ENCODE measurements around the gene FTL.
A peak's percentile ranks its signal among the peaks of the same experiment; 100 is the strongest.

FTL gene

GRCh38 chr19:48945817-48946216 is 19.3 kb upstream of the FTL start:
- no peak for DNase-seq (ENCODE audit: low spot score)

DNA sequence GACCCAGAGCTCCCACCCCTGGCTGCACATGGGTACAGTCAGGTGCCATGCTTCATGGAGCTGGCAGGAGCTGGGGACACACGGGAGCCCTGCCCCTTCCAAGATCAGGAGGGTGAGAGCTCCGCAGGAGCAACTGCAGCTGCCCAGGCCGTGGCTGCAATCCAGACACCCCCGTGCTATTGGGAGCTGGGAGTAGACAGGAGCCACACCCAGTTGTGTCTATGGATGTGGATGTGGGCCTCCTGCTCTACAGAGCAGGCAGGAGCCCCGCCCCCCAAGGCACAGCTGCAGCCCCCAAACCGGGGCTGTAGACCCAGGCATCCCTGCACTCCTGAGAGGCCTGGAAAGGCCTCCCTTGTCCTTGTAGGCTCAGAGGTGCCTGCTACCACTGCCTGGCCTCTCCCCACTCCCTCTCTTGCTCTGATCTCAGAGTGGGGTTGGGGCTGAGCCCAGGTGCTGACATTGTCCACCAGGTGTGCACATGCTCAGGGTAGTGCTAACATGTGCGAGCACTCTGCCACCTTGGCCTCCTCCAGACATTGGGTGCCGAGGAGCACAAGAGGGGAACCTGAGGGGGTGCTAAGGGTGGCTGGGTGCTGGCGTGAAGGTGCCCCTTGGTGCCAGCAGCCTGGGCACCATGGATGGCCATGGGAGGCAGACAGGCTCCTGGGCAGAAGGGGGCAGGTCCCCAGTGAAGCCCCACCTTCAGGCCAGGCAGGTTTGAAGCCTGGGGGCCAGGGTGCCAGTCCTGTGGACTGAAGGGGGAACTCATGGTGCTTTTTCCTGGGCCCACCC is 18.4 kb upstream of the FTL start:
- no peak for DNase-seq (ENCODE audit: low spot score)

GRCh38 chr19:48947258-48947542 is 17.9 kb upstream of the FTL start:
- no peak for DNase-seq (ENCODE audit: low spot score)

DNA sequence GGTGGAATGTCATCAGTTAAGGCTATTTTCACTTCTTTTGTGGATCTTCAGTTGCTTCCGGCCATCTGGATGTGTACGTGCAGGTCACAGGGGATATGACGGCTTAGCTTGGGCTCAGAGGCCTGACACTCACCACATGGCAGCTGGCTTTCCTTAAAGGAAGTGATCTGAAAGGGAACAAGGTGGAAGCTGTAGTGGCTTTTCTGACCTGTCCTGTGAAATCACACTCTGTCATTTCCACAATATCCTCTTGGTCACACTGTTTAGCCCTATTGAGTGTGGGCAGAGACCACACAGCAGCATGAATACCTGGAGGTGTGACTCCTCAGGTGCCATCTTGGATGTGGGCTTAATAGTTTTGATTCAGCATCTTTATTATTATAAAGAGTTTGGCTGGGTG is 14.9 kb upstream of the FTL start:
- no peak for DNase-seq (ENCODE audit: low spot score)

DNA sequence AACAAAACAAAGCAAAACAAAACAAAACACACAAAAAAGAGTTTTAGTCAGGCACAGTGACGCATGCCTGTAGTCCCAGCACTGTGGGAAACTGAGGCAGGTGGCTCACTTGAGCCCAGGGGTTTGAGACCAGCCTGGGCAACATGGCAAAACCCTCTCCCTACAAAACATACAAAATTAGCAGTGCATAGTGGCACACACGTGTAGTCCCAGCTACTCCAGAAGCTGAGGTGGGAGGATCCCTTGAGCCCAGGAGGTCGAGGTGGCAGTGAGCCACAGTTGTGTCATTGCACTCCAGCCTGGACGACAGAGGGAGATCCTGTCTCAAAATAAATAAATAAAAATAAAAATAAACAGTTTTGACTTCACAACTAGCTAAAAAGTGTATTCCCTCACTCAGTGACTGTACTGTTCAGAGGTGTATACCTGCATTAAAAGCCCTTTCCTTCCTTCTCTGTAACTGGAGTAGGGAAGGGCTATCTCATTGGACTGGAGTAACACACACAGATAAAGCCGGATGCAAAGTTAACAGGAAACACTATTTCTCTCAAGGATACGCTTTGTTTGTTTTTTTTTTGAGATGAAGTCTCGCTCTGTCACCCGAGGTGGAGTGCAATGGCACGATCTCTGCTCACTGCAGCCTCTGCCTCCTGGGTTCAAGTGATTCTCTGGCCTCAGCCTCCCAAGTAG is 14.1 kb upstream of the FTL start:
- no peak for DNase-seq (ENCODE audit: low spot score)

DNA sequence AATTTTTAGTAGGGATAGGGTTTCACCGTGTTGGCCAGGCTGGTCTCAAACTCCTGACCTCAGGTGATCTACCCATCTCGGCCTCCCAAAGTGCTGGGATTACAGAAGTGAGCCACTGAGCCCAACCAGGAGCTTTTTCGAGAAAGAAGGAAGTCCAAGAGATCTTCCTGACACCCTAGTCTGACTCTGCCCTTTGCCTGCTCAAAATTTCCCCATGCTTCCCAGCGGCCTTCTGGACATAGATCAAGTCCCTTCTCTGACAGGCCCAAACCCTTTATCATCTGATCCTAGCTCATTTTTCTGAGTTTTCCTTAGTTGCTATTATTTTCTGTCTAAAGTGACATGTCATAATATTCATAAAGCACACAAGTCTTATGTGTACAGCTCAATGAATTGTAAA is 12.0 kb upstream of the FTL start:
- no peak for DNase-seq (ENCODE audit: low spot score)

DNA sequence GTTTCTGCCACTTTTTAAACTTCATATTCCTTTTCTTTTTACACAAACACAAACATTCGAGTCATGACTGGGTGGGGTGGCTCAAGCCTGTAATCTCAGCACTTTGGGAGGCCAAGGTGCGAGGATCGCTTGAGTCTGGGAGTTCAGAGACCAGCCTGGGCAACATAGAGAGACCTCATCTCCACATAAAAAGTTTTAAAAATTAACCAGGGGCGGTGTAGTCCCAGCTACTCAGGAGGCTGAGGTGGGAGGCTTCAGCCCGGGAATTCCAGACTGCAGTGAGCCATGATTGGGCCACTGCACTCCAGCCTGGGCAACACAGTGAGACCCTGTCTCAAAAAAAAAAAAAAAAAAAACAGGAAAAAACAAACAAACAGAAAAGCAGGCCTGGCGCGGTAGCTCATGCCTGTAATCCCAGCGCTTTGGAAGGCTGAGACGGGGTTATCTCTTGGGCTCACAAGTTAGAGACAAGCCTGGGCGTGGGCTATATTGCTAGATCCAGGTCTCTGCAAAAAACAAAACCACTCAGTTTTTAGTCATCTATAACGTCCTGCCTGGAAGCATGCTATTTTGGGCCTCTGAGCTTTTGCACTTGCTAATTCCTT is 11.0 kb upstream of the FTL start:
- no peak for DNase-seq (ENCODE audit: low spot score)

DNA sequence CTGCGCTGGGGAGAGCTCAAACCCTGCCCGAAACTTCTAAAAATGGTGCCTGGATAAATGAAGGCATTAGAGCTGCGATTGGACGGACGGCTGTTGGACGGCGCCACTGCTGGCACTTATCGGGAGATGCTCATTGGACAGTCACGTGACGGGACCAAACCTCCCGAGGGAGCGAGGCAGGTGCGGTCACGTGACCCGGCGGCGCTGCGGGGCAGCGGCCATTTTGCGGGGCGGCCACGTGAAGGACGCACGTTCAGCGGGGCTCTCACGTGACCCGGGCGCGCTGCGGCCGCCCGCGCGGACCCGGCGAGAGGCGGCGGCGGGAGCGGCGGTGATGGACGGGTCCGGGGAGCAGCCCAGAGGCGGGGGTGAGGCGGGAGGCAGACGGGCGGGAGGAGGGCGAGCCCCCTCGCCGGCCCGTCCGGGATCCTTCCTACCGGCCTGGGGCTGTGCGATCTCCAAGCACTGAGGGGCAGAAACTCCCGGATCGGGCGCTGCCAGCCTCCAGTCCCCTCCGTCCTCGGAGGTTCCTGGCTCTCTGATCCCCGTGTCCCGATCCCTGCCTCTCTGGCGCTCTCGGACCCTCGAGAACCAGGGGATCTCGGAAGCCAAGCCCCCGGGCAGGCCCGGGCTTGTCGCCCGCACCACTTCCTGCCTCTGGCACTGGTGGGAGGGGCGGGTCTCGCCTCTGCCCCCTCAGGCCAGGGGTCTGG is 10.4 kb upstream of the FTL start, which contains the start of gene BAX:
Gene BAX, plus strand, starts transcription at position 281 of the 713 bp plus-strand sequence. Its CDS starts 54 bp downstream, at position 335.
- DNase-seq (ENCODE audit: low spot score) = peak; percentile 87

- no peak for DNase-seq (ENCODE audit: low spot score)
Measured at GRCh38 chr19:48955308-48955958, 9.7 kb upstream of the FTL start.

DNA sequence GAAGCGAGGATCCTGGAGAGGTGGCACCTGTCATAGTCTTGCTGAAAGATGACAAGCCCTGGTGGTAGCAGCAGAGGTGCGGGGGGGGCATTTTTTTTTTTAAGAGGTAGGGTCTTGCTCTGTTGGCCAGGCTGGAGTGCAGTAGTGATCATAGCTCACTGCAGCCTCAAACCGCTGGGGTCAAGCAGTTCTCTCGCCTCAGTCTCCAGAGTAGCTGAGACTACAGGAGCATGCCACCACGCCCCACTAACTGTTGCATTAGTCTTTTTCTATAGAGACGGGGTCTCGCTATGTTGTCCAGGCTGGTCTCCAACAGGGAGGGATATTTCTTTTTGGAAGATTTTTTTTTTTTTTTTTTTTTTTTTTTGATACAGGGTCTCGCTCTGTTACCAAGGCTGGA is 7.1 kb upstream of the FTL start:
- DNase-seq (ENCODE audit: low spot score) = no peak

DNA sequence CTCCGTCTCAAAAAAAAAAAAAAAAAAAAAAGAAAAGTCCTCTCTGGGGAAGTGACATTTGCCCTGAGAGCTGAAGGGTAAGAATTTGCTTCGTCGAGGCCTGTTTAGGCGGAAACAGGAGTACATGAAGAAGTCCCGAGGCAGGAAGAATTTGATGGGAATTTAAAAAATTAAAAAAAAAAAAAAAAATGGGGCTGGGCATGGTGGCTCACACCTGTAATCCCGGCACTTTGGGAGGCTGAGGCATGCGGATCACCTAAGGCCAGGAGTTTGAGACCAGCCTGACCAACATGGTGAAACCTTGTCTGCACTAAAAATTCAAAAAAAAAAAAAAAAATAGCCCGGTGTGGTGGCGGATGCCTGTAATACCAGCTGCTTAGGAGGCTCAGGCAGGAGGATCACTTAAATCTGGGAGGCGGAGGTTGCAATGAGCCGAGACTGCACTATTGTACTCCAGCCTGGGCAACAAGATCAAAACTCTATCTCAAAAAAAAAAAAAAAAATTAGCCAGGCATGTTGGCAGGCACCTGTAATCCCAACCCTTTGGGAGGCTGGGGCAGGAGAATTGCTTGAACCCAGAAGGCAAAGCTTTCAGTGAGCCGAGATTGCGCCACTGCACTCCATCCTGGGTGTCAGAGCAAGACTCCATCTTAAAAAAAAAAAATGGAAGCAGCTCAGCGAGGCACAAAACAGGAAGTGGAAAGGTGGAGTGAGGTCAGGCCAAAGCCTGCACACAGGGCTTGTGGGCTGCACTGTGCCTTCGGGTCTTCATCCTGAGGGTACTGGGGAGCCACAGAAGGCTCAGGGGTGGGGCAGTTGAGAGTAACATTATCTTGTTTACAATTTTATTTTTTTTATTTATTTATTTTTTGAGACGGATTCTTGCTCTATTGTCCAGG is 5.5 kb upstream of the FTL start:
- DNase-seq (ENCODE audit: low spot score) = no peak

DNA sequence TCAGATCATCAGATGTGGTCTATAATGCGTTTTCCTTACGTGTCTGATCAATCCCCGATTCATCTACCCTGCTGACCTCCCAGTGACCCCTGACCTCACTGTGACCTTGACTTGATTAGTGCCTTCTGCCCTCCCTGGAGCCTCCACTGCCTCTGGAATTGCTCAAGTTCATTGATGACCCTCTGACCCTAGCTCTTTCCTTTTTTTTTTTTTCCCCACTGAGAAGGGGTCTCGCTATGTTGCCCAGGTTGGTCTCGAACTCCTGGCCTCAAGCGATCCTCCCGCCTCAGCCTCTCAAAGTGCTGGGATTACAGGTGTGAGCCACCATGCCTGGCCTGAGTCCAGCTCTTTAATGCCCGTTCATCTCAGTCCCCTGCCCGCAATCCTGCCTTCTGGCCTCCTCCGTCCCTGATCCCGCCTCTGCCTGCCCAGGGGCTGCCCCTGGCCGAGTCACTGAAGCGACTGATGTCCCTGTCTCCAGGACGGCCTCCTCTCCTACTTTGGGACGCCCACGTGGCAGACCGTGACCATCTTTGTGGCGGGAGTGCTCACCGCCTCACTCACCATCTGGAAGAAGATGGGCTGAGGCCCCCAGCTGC is 4.0 kb upstream of the FTL start:
- no peak for DNase-seq (ENCODE audit: low spot score)

DNA sequence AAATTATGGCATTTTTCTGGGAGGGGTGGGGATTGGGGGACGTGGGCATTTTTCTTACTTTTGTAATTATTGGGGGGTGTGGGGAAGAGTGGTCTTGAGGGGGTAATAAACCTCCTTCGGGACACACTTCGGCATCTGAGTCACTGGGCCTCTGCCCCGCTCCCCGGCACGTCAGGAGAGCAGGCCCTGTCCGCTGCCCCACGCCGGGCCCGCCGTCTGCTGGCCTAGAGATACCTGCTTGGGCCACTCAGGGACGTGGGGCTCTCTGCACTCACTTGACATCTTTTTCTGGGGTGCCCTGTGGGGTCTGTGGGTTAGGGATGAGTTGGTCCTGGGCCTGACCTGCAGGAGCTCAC is 3.5 kb upstream of the FTL start:
- no peak for DNase-seq (ENCODE audit: low spot score)

DNA sequence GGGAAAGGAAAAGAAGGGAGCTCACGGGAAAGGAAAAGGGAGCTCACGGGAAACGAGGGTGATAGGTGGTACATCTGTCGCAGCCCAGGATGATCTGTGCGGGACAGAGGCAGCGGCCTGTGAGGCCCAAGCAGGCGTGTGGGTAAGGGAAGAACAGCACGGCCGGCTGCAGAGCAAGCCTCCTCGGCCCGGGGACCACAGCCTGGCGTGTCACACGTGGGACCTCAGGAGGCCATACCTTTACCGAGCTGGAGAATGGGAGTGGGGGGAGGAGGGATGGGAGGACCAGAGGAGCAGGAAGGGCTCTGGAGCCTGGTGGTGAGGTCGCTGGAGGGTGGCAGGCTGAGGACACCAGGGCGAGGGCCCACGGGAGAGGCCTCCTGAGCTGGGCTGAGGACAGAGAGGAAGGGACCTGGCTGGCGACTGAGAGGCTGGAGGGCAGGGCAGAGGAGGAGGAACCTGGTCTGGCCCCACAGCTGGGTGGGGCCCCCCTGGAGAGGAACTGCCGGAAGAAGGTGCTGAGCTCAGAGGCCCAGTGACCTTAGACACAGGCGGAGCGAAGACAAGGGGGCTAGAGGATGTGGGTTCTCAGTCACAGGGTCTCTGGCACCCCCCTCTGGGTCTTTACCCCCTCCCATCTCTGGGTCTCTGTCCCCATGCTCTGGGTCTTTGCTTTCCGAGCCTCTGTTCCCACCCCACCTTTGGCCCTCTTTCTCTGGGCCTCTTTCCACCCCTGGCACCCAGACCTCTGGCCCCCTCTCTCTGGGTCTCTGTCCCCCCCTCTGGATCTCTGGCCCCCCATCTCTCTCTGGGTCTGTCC is 2.9 kb upstream of the FTL start:
- peak; percentile 36 for DNase-seq (ENCODE audit: low spot score)

DNA sequence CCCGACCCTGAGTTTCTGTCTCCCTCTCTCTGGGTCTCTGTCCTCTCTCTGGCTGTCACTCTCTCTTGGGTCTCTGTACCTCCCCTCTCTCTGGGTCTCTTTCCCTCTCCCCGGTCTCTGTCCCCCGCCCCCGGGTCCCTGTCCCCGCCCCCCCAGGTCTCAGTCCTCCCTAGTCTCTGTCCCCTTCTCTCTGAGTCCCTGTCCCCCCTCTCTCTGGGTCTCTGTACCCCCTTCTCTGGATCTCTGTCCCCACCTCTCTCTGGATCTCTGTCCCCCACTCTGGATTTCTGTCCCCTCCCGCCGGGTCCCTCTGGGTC is 2.3 kb upstream of the FTL start:
- DNase-seq (ENCODE audit: low spot score) = no peak

DNA sequence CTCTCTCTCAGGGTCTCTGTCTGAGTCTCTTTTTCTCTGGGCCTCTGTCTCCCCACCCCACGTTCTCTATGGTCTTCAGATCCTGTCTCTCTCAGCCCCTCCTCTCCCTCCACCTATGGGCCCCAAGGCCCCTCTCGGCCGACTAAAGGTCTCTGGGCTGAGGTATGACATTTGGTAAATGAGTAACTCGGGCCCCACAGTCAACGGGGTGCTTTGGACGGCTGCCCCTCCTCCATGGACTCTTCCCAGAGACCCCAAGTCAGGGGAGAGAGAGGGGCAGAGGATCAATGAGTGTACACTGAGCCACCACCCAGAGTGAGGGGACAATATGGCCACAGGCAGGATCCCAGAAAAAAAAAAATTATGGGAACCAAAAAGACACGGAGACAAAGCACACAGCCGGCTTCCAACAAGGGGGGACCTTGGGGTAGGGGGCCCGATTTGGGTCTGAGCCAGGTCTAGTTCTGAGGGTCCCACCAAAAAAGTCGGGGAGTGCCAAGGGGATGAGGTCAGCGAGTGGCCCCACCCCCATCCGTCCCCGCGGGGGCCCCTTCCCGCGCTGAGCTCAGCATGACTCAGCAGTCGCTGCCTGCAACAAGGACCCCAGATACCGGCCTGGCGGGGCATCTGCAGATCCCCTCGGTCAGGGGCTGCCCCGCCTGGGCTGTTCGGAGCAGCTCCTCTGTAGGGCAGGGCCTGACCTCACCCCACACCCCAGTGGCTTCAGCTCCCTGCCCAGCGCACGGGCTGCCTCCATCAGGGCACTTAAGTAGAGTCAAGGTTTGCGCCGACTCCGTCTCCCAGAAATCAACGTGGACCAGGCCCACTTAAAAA is 1.5 kb upstream of the FTL start:
- DNase-seq (ENCODE audit: low spot score) = peak; percentile 51

GRCh38 chr19:48964205-48965039 is 687 bp upstream of the FTL start:
- no peak for DNase-seq (ENCODE audit: low spot score)

GRCh38 chr19:48965806-48966540 is 864 bp downstream of the FTL start:
- DNase-seq (ENCODE audit: low spot score) = peak; percentile 89
